HG02970 (cell line): ENCODE measurements around the gene PPP1R26.
"Not testable (repeated sequence)": the region's sequence is repeated elsewhere in the genome, so short reads cannot be mapped to it uniquely, and the experiment has no call there.

ENCODE experiments used
- ATAC-seq: cut with Tn5 transposase; IDR thresholded peaks from one replicate; pipeline ENCODE4 v1.9.1; 2021; ENCODE audit warnings: mild to moderate bottlenecking, moderate library complexity, moderate number of reproducible peaks; ENCODE audit not compliant: unreplicated experiment, low FRiP score

The PPP1R26 gene

DNA sequence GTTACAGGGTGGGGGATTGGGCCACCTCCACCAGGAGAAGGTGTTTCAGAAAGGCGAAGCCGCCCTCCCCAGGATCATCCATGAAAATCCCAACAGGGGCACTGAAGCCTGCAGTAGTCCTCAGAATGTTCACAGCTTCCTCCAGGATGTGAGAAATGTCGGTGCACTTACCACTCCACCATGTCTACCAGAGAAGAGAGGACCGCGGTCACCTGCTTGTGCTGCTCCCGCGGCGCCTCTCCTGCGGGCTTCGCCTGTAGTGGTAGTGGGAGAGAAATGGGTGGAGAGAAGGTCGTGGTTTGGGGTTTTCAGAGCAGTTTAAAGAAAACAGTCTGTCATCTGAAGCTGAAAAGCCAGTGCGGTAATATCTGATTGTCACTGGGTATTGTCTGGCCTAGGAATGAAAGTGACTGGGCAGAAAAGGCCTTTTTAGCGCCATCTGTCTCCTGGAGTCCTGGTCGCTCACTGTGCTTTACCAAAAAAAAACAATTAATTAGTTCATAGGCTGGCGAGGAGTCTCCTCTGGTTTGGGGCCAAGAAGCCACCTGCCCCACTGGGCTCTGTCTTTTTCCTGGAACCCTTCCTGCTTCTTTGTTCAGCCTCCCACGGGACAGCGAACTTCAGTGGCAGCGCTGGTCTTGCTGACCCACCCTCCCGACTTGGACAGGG lies 23.0 kb upstream of the PPP1R26 start:
- ATAC-seq: no peak

DNA sequence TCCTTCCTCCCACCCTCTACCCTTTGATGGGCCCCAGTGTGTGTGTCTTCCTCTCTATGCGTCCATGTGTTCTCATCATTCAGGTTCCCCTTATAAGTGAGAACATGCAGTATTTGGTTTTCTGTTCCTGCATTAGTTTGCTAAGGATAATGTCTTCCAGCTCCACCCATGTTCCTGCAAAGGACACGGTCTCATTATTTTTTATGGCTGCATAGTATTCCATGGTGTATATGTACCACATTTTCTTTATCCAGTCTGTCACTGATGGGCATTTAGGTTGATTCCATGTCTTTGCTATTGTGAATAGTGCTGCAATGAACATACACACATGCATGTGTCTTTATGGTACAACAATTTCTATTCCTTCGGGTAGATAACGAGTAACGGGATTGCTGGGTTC lies 21.1 kb upstream of the PPP1R26 start:
- ATAC-seq: not testable (repeated sequence)

DNA sequence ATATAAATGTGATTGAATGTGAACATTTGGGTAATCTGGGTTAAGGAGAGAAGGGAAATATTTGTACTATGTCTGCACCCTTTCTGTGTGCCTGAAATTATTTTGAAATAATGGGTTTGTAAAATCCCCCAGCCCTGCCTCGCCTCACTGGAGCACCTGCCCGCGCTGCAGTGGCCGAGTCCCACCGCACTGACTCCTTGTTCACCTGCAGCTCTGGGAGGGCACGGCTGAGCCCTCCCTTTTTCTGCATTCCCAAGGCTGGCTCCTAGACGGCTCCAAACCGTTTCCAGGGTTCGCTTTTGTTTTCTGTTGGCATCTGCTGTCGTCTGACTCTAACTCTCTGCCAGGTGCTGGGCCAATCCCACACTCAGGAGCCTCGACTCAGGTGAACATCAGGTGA lies 17.6 kb upstream of the PPP1R26 start:
- no peak for ATAC-seq

DNA sequence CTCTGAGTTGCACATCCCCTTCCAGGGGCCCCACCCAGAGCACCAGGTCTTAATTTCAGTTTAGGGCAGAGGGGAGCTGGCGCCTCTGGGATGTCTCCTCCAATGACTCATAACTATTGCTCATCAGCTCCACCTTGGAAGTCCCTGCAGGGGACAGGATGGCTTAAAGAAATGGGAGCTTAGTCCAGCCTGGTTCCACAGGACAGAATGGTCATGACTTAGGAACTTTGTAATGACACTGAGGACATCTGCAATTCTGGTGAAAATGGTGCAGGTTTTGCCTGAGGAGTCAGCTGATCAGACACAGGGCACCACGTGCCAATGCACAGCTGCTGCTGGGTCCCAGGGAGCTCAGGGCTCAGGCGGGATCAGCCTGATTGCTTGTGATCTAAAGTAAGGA lies 16.4 kb upstream of the PPP1R26 start:
- ATAC-seq: no peak

DNA sequence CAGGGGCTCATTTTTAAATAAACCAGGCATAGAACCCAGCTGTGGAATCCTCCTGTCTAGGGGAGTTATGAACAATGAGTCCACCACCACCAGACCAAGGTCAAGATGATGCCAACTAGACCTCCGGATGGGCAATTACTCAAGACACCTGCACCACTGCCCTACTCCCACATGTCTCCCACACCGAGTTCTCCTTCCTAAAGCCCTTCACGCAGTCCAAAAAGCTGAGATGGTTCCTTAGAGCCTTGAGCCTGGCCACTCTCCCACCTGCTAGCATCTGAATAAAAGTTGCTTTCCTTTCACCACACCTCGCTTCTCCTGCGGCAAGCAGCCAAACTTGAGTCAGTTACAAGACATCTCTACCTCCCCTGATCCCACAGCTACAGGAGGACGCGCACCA lies 15.4 kb upstream of the PPP1R26 start:
- ATAC-seq: no peak

DNA sequence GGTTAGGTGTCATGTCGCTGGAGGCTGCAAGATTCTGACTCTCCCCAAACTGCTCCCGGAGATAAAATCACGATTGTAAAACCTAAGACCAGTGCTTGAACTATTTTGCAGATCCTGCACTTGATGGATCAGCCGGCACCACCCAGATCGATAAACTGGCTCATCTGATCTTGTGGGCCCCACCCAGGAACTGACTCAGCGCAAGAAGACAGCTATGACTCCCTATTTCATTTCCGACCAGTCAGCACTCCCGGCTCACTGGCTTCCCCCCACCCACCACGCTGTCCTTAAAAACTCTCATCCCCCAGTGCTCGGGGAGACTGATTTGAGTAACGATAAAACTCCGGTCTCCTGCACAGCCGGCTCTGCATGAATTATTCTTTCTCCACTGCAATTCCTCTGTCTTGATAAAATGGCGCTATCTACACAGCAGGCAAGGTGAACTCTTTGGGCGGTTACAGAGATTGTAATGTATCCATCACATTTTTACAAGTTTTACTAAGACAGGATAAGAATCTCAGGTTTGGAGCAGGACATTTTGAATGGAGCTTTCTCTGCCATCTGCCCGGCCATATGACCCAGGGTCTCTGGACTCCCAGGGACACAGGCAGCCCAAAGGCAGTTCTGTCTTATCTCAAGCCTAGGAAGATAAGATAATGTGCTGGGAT lies 10.6 kb upstream of the PPP1R26 start:
- ATAC-seq: no peak

DNA sequence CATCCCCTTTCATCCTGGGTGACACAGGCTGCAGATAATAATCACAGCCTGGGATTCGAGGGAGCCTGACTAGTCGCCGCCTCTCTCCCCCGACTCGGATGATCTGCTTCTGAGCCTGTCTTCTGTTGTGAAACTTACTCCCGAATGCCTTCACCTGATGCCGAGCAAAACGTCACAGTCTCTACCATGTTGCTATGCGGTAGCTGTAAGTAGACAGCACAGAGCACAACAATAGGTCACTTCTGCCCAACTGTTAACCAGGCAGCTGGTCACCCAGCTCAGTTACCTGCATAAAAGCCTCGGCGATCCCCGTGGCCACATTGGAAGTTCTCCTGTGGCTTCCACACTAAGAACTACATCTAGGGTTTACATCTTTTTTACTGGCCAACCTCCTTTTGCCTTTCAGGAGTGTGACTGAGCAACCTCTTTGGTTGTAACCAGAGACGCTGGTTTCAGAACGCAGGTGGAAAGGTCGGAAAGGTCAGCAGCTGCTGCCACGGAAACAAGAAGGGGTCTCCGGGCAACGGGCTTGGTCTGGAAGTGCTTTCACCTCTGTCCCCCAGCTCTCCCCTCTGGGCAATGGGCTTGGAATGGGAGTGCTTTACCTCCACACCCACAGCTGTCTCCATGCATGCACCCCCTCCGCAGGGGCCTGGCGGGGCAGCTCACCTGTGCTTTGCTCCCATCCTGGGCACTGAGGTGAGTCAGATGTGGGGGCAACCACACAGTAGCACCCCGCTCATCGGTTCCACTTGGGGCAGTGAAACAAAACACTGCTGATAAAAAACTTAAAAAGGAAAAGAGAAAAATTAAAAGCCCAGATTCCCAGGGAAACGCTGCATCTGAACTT lies 7.6 kb upstream of the PPP1R26 start:
- ATAC-seq: no peak

DNA sequence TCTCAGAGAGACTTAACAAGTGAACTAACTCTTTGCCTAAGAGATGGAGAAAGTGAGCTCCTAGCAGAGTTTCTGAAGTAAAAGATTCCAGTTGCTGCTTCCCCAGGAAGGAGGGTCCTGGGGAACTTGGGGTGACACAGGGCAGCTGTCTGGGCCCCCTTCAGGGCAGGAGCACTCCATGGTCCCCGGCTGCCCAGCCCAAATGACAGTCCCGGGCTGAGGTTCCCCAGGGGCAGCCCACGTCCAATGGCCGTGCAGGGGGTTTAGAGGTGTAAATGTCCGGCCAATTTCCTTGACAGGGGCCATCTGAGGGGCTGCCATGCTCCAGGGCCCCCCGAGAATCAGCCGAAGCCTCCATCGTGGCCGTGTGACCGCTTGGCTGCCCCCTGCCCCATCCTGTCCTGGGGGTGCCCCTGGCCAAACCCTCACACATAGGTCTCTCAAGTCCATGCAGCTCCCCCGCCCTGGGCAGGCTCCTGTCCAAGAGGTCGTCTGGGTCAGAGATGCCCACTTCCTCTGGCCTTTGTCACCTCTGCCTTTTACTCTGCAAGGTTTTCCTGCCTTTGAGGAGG lies 5.5 kb upstream of the PPP1R26 start:
- ATAC-seq: no peak

DNA sequence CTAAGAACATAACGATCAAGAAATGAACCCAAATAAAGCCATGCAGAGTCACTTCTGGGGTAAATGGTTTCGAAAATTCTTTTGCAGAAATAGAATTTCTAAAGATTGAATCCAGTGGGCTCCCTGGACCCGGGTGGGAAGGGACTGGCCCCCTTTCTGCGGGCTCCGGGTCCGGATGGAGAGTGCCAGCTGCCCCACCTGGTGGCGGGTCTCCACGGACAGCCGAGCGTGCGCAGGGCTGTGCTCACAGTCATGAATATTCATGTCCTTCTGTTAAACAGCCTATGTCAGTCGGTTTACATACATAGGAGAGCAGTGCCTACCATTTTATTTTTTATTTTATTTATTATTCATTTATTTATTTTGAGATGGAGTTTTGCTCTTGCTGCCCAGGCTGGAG lies 4.7 kb upstream of the PPP1R26 start:
- no peak for ATAC-seq

DNA sequence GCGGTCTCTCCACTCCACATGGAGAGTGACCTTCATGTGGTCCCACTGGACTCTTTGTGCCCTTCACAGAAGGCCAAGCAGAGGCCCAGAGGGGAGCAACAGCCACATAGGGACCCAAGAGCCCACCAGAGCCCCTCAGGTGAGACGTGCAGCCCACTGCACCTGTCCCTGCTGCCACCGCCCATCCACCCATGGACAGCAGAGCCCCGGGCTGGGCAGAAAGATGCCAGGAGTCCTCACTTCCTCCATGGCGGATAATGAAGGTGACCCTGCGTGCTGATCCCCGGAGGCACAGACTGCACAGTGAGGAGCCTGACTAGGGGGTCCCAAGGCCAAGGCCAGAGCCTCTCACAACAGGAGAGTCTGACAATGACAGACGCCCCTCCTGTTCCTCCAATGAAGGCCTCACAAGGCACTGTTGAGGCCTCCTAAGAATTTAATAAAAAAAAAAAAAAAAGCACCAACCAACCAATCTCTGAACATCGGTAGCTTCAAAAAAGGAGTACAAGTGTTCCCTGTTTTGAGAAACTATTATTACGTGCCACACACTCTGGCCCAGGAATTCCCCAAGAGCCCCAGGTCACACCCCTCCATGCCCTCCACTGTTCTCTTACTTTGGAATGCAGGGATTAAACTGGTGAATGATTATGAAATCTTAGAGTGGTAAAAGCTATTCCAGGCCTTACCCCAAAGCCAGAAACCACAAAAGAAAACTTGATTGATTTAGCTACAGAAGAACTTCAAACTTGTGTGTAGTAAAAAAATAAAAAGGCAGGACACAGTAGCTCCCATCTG lies 2.8 kb upstream of the PPP1R26 start:
- ATAC-seq: no peak

DNA sequence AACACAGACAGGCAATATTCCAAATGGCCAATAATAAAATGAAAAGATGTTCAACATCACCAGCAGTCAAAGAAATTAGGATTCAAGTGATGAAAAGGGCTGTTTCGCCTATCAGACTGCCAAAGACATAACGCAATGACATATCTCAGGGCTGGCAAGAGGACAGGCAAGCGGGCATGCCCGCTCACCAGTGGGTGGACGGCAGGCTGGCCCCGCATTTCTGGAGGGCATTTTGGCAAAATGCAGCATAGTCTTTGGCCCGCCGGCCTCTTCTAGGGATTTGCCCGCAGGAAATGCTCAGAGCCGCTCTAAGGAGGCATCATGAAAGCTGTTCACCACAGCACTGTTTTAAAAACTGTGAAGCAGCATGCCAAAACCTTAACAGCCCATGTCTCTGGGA lies 1.4 kb upstream of the PPP1R26 start:
- no peak for ATAC-seq

DNA sequence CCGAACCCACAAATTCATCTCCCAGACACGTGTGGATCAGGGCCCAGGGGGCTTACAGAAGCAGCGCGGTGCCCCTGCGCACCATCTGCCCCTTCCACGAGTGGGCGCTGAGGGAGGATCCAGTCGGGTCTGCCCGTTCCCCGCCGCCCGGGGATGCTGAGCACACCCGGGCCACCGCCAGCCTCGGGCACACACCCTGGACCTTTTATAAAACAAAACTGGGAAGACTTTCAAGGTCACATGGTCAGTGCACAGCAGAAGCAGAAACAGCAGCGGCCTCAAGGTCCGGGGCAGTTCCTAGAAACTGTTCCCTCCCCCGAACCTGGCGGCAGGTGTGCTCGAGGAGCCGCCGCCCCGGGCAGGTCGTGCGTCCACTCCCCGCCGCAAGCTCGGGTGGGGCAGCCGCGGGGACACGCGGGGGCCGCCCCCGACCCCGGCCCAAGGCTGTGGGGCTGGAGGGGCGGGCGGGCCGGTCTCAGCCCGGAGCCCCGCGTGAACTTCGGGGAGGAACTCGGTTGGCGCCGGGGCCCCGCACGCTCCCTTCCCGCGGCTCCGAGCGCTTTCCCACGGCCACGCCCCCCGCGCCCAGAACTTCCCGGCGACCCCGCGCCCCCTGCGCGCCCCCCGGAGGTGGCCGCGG lies 633 bp upstream of the PPP1R26 start:
- ATAC-seq: no peak

DNA sequence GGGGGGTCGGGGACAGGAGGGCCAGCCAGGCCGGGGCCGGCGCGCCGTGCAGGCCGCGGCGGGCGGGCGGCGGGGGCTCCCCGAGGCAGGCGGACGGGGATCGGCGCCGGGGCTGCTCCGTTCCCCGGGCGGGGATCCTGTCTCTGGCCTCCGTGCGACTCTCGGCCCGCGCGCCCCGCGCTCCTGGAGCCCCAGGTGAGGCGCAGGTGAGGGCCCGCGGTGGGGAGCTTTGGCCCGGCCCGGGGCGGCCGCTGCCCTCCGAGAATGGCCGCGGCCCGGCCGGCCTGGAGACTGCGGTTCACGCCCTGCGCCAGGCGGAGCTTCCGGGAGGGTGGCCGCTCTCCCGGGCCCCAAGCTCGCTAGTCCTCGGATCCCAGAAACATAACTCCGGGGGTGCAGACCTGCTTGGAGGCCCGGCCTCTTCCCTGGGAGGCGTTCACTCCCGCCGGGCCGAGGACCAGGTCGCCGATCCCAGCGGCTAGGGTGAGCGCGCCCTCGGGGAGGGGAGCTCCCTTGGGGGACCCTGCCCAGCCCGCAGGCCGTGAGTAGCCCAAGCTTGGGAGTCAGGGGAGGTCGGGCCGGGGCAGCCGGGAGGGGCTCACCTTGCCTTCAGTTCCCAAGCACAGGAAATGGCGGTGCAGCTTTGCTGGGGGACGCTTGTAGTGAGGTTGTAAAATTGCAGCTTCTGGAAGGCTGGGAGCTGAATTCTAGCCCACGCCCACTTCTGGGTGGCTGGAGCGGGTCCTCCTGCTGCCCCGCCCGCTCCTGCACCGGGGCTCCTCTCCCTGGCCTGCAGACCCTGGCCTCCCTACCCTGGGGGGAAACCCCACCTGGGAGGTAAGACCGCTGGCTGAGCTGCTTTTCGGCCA lies 723 bp downstream of the PPP1R26 start:
- ATAC-seq: no peak

DNA sequence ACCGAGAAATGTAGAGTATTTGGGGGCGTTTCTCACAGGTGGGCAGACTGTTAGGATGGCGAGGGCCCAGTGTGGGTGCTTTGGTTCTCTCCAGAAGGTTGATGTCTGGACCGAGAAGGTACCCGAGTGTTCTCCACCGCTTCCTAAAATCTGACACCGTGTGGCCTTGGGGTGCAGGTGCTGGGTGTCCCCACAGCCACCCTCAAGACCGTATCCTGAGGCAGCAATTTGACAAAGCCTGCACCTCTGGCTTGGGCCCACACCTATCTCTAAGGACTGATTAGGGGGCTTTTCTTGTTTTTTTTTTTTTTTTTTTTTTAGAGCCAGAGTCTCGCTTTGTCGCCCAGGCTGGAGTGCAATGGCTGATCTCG lies 1.3 kb downstream of the PPP1R26 start:
- no peak for ATAC-seq

DNA sequence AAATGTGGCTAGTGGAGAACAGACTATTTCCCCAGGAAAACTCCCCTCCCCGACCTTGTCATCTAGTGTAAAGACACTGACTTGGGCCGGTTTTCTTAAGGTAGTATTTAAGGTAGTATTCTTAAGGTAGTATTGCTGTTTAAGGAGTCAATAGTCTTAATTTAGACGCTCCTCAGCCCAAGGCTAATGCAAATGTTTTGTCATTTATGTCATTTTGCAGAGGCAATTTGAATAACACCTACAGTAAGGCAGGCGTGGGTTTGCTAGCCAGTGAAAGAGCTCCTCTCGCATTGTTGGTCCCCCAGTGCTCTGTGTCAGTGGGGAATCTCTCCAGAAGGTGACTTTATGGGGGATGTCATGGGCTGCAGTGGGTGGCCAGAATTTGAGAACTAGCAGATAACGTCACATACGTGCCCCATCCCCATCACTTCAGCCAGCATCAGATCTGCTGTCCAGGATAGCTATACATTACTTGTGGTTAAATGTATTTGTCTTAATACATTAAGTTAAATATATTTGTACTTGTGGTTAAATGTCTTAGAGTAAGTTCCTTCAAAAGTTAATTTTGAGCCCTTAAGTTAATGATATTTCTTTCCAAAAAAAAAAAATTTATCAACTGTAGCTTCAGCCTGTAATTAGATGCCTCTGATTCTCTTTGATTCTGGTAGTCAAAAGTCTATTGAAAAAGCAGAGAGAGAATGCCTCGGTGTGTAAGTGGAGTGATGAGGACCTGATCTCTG lies 2.6 kb downstream of the PPP1R26 start:
- ATAC-seq: no peak

DNA sequence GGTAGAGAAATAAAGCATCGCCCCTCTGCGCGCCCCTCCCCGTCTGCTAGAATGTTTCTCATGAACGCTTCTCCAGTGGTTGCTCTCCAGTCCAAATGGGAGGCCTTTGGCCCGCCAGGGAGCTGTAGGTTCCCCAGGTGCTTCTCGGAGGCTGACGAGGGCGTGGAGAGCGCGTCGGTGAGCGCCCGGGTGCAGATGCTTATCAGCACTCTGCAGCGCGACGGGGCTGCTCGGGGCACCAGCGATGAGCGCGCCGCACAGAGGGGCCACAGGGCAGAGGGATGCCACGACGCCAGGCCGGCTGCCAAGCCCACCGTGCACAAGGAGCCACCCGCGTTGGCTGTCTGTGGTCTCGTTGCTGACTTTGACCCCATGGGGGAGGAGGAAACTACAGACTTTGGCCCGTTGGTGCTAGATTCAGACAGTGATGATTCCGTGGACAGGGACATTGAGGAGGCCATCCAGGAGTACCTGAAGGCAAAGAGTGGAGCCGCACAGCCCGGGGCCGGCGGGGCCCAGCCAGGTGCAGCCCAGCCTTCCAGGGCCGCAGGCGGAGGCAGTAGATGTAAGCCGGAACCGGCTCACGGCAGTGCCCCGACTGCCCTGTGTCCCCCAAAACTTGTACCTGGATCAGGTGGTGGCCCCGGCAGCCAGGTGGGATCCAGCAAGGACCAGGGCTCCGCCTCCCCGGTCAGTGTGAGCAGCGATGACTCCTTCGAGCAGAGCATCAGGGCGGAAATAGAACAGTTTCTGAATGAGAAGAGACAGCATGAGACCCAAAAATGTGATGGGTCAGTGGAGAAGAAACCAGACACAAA lies 5.1 kb downstream of the PPP1R26 start:
- no peak for ATAC-seq

DNA sequence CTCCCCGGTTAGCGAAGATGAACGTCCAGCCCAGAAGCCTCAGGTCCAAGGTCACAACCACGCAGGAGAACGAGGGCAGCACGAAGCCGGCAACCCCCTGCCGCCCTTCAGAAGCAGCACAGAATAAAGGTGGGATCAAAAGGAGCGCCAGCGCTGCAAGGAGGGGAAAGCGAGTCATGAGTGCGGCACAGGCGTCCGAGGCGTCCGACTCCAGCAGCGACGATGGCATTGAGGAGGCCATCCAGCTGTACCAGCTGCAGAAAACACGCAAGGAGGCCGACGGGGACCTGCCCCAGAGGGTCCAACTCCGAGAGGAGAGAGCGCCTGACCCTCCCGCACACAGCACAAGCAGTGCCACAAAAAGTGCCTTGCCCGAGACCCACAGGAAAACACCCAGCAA lies 5.8 kb downstream of the PPP1R26 start:
- ATAC-seq: no peak

DNA sequence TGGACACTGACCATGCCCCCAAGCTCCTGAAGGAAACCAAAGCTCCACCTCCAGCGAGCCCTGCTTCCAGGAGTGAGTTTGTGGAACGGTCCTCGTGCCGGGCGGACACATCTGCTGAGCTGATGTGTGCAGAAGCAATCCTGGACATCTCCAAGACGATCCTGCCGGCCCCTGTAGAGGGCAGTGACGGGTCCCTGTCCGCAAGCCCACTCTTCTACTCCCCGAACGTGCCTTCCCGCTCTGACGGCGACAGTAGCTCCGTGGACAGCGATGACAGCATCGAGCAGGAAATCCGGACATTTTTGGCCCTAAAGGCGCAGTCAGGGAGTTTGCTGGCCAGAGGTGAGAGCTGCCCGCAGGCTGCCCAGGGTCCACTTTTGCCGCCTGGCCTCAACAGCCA lies 6.2 kb downstream of the PPP1R26 start:
- no peak for ATAC-seq
